Gastrocnemius medialis (tissue), 4 donors: ENCODE data around the gene ARHGEF4. TPM values are rescaled to one million over a fixed set of nuclear protein-coding genes. Genes with fewer than 3 reads are reported as not detected.

Source experiments
- ATAC-seq, 2 donors: fragments of 150-250 bp; one replicate each; pipeline ENCODE4 v1.9.1; 2016
- DNase-seq, 2 donors: peaks; one replicate each; pipeline ENCODE4 v3.0.0-alpha.2; 2019
- H3K27ac ChIP-seq, 4 donors: fragments of 200-600 bp; sonication (generic); 1 replicate in 1 of 4; 2 replicates in 3 of 4; pipeline ENCODE4 v1.5.1; 2016 to 2018; ENCODE audit warnings: mild to moderate bottlenecking in 2 of 4, moderate library complexity in 1 of 4
- H3K27me3 ChIP-seq, 3 donors: fragments of 200-600 bp; sonication (generic) in 2 of 3; 1 replicate in 1 of 3; 2 replicates in 2 of 3; pipeline versions ENCODE4 v1.5.1 to v1.6.0; 2016 to 2019; ENCODE audit warnings: mild to moderate bottlenecking in 1 of 3, moderate library complexity in 1 of 3
- H3K36me3 ChIP-seq, 2 donors: fragments of 200-600 bp; sonication (generic) in 1 of 2; one replicate each; pipeline ENCODE4 v1.5.1; 2017 to 2018
- H3K4me1 ChIP-seq, 2 donors: fragments of 200-600 bp; sonication (generic) in 1 of 2; one replicate each; pipeline ENCODE4 v1.5.1; 2016 to 2017; ENCODE audit warnings: mild to moderate bottlenecking in 2 of 2
- H3K4me3 ChIP-seq, 4 donors: fragments of 200-600 bp; sonication (generic) in 3 of 4; 1 replicate in 1 of 4; 2 replicates in 3 of 4; pipeline ENCODE4 v1.5.1; 2016 to 2019; ENCODE audit warnings: mild to moderate bottlenecking in 2 of 4
- H3K9me3 ChIP-seq, 3 donors: fragments of 200-600 bp; sonication (generic) in 2 of 3; 1 replicate in 1 of 3; 2 replicates in 2 of 3; pipeline ENCODE4 v1.5.1; 2016 to 2019
- POLR2A ChIP-seq, 2 donors: fragments of 450-650 bp; IDR thresholded peaks; one replicate each; pipeline ENCODE4 v1.6.1; 2017; ENCODE audit warnings: antibody characterized with exemption in 2 of 2, mild to moderate bottlenecking in 2 of 2, moderate library complexity in 2 of 2
- in situ Hi-C, 4 donors: fragments of 200-750 bp; cut with MboI; loops; one replicate each; pipeline versions ENCODE4 v1.15.0 to v1.8.0; 2017; ENCODE audit warnings: low sequenced_read_pairs in 4 of 4
- intact Hi-C: fragments of 100-400 bp; cut with DNase I; formaldehyde crosslinking; loops from one replicate; pipeline ENCODE4 v1.15.1; 2023; ENCODE audit warnings: low total_unique reads
- total RNA-seq, 4 donors: library from RNA; depleted of rRNA; stranded (reverse); fragments of >200 nt; gene quantifications; one replicate each; pipeline versions ENCODE4 v1.1.0 to v1.2.3, GENCODE V29; 2016
- TF ChIP-seq, protein P1 (sequence below), 5 experiments: fragments of 450-650 bp in 3 of 5; fragments of 200-600 bp in 2 of 5; sonication (generic) in 2 of 5; IDR thresholded peaks in 4 of 5; conservative IDR thresholded peaks in 1 of 5; 1 replicate in 4 of 5; 2 replicates in 1 of 5; pipeline ENCODE4 v1.5.1; 2016 to 2019; ENCODE audit warnings: antibody characterized with exemption in 5 of 5, mild to moderate bottlenecking in 3 of 5, moderate library complexity in 3 of 5

The ARHGEF4 gene
- total RNA-seq, 4 donors from 2014 or later: 1.0 to 14.8 (median 5.1) TPM

DNA sequence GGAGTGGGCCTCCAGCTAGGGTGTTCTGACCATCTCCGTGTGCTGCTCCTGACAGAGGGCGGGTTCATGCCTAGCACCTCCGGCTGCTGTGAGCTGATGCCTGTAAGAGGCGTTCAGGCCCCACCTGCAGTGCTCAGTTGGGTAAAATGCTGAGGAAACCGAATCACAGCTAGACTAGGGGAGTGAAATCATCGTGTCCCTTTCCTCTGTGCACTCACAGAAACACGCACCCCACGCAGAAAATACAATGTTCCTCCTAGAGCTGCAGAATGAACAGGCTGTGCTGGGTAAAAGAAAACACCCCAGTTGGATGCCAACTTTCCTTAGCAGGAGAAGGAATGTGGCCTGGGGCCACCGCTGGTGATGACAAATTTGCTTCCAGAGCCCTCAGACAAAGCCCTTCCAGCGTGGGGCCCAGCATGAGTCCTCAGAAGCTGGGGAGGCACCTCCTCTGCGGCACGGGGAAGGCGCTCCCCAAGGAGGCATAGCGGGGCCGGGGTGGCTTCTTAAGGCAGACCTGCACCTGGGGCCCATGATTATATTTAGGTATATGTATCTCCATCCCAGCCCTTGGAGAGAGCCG lies 16.3 kb upstream of the ARHGEF4 start:
- Histone ChIP-seq H3K36me3 (no peaks in the 10 kb centered on the region), H3K4me3 (no peak overlapping the region), H3K4me1 (no peaks in the 10 kb centered on the region), H3K9me3 (no peaks in the 10 kb centered on the region), H3K27ac (no peak overlapping the region), H3K27me3 (no peaks in the 10 kb centered on the region)
- DNase-seq (no peak), ATAC-seq (no peak)
- intact Hi-C loops (no loop called here), in situ Hi-C loops (no loop called here)
- TF ChIP-seq POLR2A (IDR thresholded peaks at IDR 0.05): no peak
- TF ChIP-seq, protein P1, sequence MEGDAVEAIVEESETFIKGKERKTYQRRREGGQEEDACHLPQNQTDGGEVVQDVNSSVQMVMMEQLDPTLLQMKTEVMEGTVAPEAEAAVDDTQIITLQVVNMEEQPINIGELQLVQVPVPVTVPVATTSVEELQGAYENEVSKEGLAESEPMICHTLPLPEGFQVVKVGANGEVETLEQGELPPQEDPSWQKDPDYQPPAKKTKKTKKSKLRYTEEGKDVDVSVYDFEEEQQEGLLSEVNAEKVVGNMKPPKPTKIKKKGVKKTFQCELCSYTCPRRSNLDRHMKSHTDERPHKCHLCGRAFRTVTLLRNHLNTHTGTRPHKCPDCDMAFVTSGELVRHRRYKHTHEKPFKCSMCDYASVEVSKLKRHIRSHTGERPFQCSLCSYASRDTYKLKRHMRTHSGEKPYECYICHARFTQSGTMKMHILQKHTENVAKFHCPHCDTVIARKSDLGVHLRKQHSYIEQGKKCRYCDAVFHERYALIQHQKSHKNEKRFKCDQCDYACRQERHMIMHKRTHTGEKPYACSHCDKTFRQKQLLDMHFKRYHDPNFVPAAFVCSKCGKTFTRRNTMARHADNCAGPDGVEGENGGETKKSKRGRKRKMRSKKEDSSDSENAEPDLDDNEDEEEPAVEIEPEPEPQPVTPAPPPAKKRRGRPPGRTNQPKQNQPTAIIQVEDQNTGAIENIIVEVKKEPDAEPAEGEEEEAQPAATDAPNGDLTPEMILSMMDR (IDR thresholded peaks at IDR 0.05 in 4 of 5, conservative IDR thresholded peaks at IDR 0.05 in 1 of 5): no peak

DNA sequence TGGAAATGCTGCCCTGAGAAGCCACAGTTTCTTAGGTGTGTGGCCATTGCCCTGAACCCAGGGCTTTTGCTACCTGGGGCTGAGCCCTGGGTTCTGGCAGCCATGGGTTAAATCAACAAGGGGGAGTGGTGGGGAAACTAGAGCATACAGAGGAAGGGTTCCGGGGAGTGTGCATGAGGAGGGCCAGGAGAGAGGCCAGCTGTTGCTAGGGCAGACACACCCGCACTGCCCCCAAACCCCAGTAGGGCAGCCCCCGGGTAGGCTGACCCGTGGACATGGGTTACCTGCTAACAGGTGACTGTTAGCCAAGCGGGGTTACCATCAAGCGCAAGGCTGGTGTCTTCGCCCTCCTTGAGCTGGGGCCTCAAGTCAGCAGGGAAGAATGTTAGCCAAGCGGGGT lies 14.8 kb upstream of the ARHGEF4 start:
- intact Hi-C loops: no loop called here

DNA sequence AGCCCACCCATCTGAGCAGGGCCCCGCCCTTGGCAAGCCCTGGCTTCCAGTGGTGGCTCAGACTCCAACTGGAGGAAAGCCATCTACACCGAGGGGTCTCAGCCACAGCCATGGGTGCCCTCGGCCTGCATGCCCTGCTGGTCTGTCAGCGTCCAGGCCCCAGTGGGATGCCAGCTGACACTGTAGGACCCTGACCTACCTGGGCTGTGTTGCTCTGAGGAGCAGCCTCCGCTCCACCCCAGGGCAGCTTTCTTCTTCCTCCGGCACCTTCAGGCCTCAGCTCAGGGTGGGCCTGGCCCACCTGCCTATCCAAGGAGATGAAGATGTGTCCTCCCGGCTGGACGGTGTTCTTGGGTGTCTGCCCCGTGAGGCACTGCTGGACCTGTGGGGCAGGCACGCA lies 13.9 kb upstream of the ARHGEF4 start:
- H3K4me1 ChIP-seq: no peaks in the 10 kb centered on the region
- intact Hi-C loops (no loop called here), in situ Hi-C loops (no loop called here)
- H3K27me3 ChIP-seq: no peaks in the 10 kb centered on the region
- no peak overlapping the region for H3K4me3 ChIP-seq
- DNase-seq: no peak
- H3K9me3 ChIP-seq: no peaks in the 10 kb centered on the region
- ATAC-seq: no peak
- H3K36me3 ChIP-seq: no peaks in the 10 kb centered on the region
- H3K27ac ChIP-seq: no peak overlapping the region
- TF ChIP-seq, protein P1 (IDR thresholded peaks at IDR 0.05 in 4 of 5, conservative IDR thresholded peaks at IDR 0.05 in 1 of 5): no peak
- no peak for TF ChIP-seq POLR2A (IDR thresholded peaks at IDR 0.05)

More for the DNA sequence above, 14.8 kb upstream of the ARHGEF4 start:
- Histone ChIP-seq H3K36me3 (no peaks in the 10 kb centered on the region), H3K9me3 (no peaks in the 10 kb centered on the region), H3K27ac (no peak overlapping the region), H3K4me3 (no peak overlapping the region), H3K27me3 (no peaks in the 10 kb centered on the region), H3K4me1 (no peaks in the 10 kb centered on the region)
- ATAC-seq (no peak), DNase-seq (no peak)
- in situ Hi-C loops: no loop called here
- TF ChIP-seq, protein P1 (IDR thresholded peaks at IDR 0.05 in 4 of 5, conservative IDR thresholded peaks at IDR 0.05 in 1 of 5): no peak
- no peak for TF ChIP-seq POLR2A (IDR thresholded peaks at IDR 0.05)

DNA sequence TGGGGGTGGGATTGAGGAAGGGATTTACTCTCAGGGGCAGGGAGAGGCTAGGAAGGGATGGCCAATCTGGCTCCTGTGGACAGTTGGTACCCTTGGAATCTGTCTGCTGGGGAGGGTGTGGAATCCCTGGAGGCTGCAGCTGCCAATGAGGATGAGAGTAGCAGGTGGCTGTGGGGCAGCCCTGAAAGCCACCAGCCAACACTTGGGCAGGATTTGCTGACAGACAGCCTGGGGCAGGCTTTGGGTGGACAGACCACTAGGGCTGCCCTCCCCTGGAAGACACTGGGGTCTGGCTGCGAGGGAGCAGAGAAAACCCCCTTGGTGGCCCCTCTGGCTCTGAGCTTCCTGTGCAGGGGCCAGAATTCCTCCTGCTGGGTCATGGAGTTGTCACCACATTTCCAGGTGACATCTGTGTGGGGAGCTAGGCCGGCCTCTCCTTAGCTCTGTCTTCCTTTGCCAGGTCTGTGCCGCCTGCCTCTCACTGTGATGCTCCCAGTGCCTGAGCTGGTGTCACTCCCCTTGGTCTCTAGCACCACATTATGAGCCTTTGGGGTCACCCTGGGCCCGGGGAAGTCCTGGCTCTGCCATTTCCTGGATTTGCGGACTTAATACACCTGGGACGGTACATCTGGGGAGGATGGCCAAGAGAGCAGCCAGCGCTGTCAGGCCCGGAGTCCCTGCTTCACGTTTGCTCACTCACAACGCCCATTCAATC lies 13.4 kb upstream of the ARHGEF4 start:
- DNase-seq (no peak), ATAC-seq (no peak)
- H3K4me1 ChIP-seq: no peaks in the 10 kb centered on the region
- in situ Hi-C loops (no loop called here), intact Hi-C loops (no loop called here)
- H3K4me3 ChIP-seq: no peak overlapping the region
- TF ChIP-seq POLR2A (IDR thresholded peaks at IDR 0.05): no peak
- H3K9me3 ChIP-seq: no peaks in the 10 kb centered on the region
- no peaks in the 10 kb centered on the region for H3K36me3 ChIP-seq
- H3K27me3 ChIP-seq: no peaks in the 10 kb centered on the region
- no peak overlapping the region for H3K27ac ChIP-seq

DNA sequence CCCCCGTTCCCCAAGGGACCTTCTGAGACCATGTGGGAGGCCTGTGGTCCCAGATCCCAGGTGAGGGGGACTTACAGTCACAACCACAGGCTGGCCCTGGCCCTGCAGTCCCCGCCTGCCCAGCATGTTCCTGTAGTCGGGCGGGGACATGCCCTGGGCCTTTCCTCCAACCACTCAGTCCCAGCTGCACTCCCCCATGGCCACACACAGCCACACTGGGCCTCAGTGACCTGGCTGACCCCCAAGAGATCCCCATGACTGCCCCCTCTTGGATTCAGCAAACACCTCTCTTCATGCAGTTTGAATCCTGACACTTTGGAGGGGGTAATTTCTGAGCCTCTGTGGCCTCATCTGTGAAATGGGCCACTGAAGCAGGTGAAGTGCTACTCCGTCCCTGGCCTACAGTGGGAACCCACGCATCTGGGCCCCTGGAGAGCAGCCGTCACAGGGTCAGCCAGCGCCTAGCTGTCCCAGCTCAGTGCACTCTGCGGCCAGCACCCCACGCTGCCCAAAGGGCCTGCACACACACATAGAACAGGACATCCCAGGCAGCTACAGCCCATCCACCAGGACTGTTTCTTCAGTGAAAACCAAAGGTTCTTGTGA lies 12.7 kb upstream of the ARHGEF4 start:
- Histone ChIP-seq H3K36me3 (no peaks in the 10 kb centered on the region), H3K9me3 (no peaks in the 10 kb centered on the region), H3K4me1 (no peaks in the 10 kb centered on the region), H3K27ac (no peak overlapping the region), H3K4me3 (no peak overlapping the region), H3K27me3 (no peaks in the 10 kb centered on the region)
- ATAC-seq: no peak
- no peak for DNase-seq
- in situ Hi-C loops (no loop called here), intact Hi-C loops (no loop called here)
- TF ChIP-seq, protein P1 (IDR thresholded peaks at IDR 0.05 in 4 of 5, conservative IDR thresholded peaks at IDR 0.05 in 1 of 5): no peak
- TF ChIP-seq POLR2A (IDR thresholded peaks at IDR 0.05): no peak
